IMR-90 (cell line): Measurements from ENCODE around the gene ATXN1.

Experiments used
- BHLHE40 ChIP-seq: fragments of 150-350 bp; IDR thresholded peaks from 2 replicates; pipeline ENCODE4 v1.6.1; 2016; ENCODE audit warnings: mild to moderate bottlenecking, low read depth, low read length
- CEBPB ChIP-seq: IDR thresholded peaks from 2 replicates; pipeline ENCODE4 v1.6.1; 2012; ENCODE audit warnings: low read depth, low read length, improper control_type of control experiment
- CHD1 ChIP-seq: IDR thresholded peaks from 2 replicates; pipeline ENCODE4 v1.6.1; 2012; ENCODE audit warnings: low read depth, low read length, improper control_type of control experiment
- FOS ChIP-seq: fragments of 150-350 bp; IDR thresholded peaks from 2 replicates; pipeline ENCODE4 v1.6.1; 2016; ENCODE audit warnings: low read depth, low read length
- MAZ ChIP-seq: IDR thresholded peaks from 2 replicates; pipeline ENCODE4 v1.6.1; 2012; ENCODE audit warnings: low read depth, mild to moderate bottlenecking, low read length, improper control_type of control experiment, moderate library complexity, borderline replicate concordance
- POLR2A ChIP-seq: IDR thresholded peaks from 2 replicates; pipeline ENCODE4 v1.6.1; 2012; ENCODE audit warnings: mild to moderate bottlenecking, low read depth, low read length
- RCOR1 ChIP-seq: IDR thresholded peaks from 2 replicates; pipeline ENCODE4 v1.6.1; 2012; ENCODE audit warnings: mild to moderate bottlenecking, low read length, improper control_type of control experiment; ENCODE audit not compliant: insufficient replicate concordance
- TF ChIP-seq, protein P1 (sequence below): conservative IDR thresholded peaks from 2 replicates; pipeline ENCODE4 v1.5.1; 2012; ENCODE audit warnings: mild to moderate bottlenecking, low read depth, low read length, improper control_type of control experiment
- TF ChIP-seq, protein P2 (sequence below): fragments of 150-350 bp; IDR thresholded peaks from 2 replicates; pipeline ENCODE4 v1.6.1; 2016; ENCODE audit warnings: low read depth, mild to moderate bottlenecking, low read length, moderate library complexity, borderline replicate concordance

DNA sequence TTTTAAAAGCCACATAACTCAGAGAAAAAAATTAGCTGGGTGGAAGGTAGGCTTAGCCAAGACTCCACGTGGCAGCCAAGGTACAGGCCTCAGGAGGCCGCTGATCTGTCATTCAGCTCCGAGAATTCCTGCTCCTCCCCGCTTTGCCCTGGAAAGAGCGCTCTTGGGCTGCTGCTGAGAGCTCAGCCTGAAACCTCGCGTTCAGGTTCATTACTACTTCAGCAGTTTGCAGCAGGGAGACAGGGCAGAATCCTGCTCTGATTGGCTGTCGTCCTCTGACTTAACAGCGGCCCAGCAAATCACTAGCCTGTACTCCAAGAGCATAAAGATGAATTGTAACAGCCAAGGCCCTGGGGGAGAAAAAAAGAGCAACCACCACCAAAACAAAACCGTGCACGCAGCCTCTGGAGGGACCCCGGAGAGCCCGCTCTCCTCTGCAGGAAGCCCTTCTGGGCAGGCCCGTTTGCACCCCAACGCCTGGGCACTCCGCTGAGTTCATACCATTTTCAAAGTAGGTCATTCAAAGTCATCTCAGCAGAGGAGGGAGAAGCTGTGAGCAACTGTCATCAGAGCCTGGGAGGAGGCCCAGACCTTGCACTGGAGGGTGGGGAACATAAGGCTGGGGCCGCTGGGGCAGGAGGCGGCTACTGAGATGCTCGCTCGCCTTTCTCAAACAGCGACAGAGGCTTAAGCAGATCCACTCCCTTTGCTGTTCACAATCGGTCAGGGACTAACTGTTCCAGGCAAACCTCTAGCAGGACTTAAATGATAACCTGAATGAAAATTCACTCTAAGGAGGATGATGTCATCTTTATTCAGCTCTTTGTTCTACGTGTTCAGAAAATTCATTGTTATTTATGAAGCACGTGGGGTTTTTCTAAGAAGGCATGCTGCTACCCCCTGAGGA is 42.3 kb upstream of the ATXN1 start:
- TF ChIP-seq CHD1 (no peak), POLR2A (no peak), BHLHE40 (no peak), MAZ (no peak), CEBPB (no peak), FOS (no peak), RCOR1 (no peak)
- TF ChIP-seq, protein P1, sequence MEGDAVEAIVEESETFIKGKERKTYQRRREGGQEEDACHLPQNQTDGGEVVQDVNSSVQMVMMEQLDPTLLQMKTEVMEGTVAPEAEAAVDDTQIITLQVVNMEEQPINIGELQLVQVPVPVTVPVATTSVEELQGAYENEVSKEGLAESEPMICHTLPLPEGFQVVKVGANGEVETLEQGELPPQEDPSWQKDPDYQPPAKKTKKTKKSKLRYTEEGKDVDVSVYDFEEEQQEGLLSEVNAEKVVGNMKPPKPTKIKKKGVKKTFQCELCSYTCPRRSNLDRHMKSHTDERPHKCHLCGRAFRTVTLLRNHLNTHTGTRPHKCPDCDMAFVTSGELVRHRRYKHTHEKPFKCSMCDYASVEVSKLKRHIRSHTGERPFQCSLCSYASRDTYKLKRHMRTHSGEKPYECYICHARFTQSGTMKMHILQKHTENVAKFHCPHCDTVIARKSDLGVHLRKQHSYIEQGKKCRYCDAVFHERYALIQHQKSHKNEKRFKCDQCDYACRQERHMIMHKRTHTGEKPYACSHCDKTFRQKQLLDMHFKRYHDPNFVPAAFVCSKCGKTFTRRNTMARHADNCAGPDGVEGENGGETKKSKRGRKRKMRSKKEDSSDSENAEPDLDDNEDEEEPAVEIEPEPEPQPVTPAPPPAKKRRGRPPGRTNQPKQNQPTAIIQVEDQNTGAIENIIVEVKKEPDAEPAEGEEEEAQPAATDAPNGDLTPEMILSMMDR = no peak
- TF ChIP-seq, protein P2, sequence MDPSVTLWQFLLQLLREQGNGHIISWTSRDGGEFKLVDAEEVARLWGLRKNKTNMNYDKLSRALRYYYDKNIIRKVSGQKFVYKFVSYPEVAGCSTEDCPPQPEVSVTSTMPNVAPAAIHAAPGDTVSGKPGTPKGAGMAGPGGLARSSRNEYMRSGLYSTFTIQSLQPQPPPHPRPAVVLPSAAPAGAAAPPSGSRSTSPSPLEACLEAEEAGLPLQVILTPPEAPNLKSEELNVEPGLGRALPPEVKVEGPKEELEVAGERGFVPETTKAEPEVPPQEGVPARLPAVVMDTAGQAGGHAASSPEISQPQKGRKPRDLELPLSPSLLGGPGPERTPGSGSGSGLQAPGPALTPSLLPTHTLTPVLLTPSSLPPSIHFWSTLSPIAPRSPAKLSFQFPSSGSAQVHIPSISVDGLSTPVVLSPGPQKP = no peak
